ENCODE data around the gene FOXN3.

DNA sequence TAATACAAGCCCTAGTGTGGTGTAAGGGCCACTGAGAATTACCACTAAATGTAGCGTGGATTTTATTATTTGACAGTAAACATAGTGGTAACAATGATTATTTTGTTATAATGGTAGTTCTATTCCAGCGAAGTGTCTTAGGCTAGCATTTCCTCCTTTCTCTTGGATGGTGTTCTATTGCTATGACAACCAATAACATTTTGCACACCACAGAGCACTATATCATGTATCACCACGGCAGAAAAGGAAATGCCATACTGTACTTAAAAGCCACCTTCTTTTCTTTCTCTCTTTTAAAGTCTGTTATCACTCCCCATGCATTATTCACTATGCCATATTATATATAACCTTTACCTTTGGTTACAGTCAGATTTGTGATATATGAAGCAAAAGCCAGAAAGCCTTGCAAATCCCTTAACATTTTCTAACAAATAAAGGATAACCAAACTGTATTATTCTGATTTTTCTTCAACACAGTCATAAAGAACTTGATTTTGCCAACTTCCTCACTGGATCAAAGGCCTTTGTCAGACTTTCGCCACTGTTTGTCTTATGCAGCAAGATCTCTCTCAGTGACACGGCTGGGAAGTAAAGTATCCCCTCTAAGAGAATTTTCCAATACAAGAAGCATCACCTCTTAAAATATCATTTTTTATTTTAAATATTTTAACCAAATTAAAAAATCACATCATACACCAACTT lies 195.8 kb downstream of the FOXN3 start:
- TF ChIP-seq CTCF (IDR thresholded peaks at IDR 0.05) (no peak), POLR2AphosphoS5 (IDR thresholded peaks at IDR 0.05; ENCODE audit: low read depth, low read length) (no peak), TCF7L2 (IDR thresholded peaks at IDR 0.05; ENCODE audit: low read depth, low read length) (no peak), SIN3A (IDR thresholded peaks at IDR 0.05; ENCODE audit: borderline replicate concordance, insufficient read depth, low read depth, low read length) (no peak)
- TF ChIP-seq, protein P1, sequence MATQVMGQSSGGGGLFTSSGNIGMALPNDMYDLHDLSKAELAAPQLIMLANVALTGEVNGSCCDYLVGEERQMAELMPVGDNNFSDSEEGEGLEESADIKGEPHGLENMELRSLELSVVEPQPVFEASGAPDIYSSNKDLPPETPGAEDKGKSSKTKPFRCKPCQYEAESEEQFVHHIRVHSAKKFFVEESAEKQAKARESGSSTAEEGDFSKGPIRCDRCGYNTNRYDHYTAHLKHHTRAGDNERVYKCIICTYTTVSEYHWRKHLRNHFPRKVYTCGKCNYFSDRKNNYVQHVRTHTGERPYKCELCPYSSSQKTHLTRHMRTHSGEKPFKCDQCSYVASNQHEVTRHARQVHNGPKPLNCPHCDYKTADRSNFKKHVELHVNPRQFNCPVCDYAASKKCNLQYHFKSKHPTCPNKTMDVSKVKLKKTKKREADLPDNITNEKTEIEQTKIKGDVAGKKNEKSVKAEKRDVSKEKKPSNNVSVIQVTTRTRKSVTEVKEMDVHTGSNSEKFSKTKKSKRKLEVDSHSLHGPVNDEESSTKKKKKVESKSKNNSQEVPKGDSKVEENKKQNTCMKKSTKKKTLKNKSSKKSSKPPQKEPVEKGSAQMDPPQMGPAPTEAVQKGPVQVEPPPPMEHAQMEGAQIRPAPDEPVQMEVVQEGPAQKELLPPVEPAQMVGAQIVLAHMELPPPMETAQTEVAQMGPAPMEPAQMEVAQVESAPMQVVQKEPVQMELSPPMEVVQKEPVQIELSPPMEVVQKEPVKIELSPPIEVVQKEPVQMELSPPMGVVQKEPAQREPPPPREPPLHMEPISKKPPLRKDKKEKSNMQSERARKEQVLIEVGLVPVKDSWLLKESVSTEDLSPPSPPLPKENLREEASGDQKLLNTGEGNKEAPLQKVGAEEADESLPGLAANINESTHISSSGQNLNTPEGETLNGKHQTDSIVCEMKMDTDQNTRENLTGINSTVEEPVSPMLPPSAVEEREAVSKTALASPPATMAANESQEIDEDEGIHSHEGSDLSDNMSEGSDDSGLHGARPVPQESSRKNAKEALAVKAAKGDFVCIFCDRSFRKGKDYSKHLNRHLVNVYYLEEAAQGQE (IDR thresholded peaks at IDR 0.05; ENCODE audit: insufficient read depth in 1 of 2, low read depth in 2 of 2, low read length in 1 of 2) = no peak
